Measurements from ENCODE around the gene CEP85. TPM values are rescaled to one million over a fixed set of nuclear protein-coding genes. Genes with fewer than 3 reads are reported as not detected.

CEP85 gene
- total and polyA plus RNA-seq, 9 of the 15 experiments (the other 6 are each of a cell fraction or from before 2014, with no cell fraction given) = 42.1 to 140 (median 92.6) TPM

DNA sequence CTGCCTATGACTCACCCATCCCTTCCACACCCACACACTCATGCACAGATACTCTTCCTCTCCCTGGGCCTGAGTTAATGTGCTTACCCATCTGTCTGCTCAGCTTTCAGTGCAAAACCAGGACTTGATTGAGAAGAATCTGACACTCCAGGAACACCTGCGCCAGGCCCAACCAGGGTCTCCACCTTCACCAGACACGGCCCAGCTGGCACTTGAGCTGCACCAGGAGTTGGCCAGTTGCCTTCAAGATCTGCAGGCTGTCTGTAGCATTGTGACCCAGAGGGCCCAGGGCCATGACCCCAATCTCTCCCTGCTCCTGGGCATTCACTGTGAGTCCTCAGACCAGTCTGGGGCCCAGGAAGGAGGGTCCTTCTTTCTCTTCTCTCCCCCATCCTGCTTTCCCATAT is 42.4 kb downstream of the CEP85 start (continued):
- TF ChIP-seq HDAC3 (IDR thresholded peaks at IDR 0.05; ENCODE audit: borderline replicate concordance, partially characterized antibody) = no peak
- TF ChIP-seq, protein P1, sequence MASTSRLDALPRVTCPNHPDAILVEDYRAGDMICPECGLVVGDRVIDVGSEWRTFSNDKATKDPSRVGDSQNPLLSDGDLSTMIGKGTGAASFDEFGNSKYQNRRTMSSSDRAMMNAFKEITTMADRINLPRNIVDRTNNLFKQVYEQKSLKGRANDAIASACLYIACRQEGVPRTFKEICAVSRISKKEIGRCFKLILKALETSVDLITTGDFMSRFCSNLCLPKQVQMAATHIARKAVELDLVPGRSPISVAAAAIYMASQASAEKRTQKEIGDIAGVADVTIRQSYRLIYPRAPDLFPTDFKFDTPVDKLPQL (IDR thresholded peaks at IDR 0.05; ENCODE audit: extremely low read depth, insufficient read length) = no peak
- TF ChIP-seq SAP30 (IDR thresholded peaks at IDR 0.05; ENCODE audit: borderline replicate concordance, insufficient read depth, low read depth, low read length, poor library complexity, severe bottlenecking) = no peak
- TF ChIP-seq, protein P2, sequence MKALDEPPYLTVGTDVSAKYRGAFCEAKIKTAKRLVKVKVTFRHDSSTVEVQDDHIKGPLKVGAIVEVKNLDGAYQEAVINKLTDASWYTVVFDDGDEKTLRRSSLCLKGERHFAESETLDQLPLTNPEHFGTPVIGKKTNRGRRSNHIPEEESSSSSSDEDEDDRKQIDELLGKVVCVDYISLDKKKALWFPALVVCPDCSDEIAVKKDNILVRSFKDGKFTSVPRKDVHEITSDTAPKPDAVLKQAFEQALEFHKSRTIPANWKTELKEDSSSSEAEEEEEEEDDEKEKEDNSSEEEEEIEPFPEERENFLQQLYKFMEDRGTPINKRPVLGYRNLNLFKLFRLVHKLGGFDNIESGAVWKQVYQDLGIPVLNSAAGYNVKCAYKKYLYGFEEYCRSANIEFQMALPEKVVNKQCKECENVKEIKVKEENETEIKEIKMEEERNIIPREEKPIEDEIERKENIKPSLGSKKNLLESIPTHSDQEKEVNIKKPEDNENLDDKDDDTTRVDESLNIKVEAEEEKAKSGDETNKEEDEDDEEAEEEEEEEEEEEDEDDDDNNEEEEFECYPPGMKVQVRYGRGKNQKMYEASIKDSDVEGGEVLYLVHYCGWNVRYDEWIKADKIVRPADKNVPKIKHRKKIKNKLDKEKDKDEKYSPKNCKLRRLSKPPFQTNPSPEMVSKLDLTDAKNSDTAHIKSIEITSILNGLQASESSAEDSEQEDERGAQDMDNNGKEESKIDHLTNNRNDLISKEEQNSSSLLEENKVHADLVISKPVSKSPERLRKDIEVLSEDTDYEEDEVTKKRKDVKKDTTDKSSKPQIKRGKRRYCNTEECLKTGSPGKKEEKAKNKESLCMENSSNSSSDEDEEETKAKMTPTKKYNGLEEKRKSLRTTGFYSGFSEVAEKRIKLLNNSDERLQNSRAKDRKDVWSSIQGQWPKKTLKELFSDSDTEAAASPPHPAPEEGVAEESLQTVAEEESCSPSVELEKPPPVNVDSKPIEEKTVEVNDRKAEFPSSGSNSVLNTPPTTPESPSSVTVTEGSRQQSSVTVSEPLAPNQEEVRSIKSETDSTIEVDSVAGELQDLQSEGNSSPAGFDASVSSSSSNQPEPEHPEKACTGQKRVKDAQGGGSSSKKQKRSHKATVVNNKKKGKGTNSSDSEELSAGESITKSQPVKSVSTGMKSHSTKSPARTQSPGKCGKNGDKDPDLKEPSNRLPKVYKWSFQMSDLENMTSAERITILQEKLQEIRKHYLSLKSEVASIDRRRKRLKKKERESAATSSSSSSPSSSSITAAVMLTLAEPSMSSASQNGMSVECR (CRISPR knock-in tag; IDR thresholded peaks at IDR 0.05) = no peak
- TF ChIP-seq NCOA6 (IDR thresholded peaks at IDR 0.05) = no peak
- TF ChIP-seq ZNF316 (IDR thresholded peaks at IDR 0.05) = no peak
- no peak for TF ChIP-seq RBBP5 (IDR thresholded peaks at IDR 0.05; ENCODE audit: borderline replicate concordance, insufficient read depth, low read length, poor library complexity, severe bottlenecking)
- 0 out of 2 replicates have a peak, but pooled peaks have one; percentile 12 for TF ChIP-seq ZNF263 (CRISPR knock-in tag; IDR thresholded peaks at IDR 0.05; ENCODE audit: borderline replicate concordance)
- peak; percentile 42; the same call in 1 of the 2 replicates for TF ChIP-seq SPI1 (IDR thresholded peaks at IDR 0.05; ENCODE audit: borderline replicate concordance, low read depth, low read length)
- no peak for TF ChIP-seq NCOA1 (IDR thresholded peaks at IDR 0.05; ENCODE audit: low read depth)
- no peak for TF ChIP-seq RFX1 (IDR thresholded peaks at IDR 0.05)
- TF ChIP-seq SMAD1 (IDR thresholded peaks at IDR 0.05; ENCODE audit: low read depth, low read length, partially characterized antibody) = no peak
- no peak for TF ChIP-seq TEAD4 (IDR thresholded peaks at IDR 0.05; ENCODE audit: low read length)
- no peak for TF ChIP-seq TEAD4 (CRISPR knock-in tag; IDR thresholded peaks at IDR 0.05; ENCODE audit: borderline replicate concordance)
- no peak for TF ChIP-seq KDM2B (CRISPR knock-in tag; IDR thresholded peaks at IDR 0.05)
- peak; percentile 7; the same call in 1 of the 2 replicates for TF ChIP-seq FOSL1 (tag; conservative IDR thresholded peaks at IDR 0.05)
- TF ChIP-seq MAFG (tag; conservative IDR thresholded peaks at IDR 0.05) = no peak
- TF ChIP-seq CBX5 (IDR thresholded peaks at IDR 0.05; ENCODE audit: borderline replicate concordance, low read depth) = no peak
- TF ChIP-seq TAF9B (IDR thresholded peaks at IDR 0.05; ENCODE audit: partially characterized antibody) = no peak
- TF ChIP-seq PTTG1 (tag; IDR thresholded peaks at IDR 0.05; ENCODE audit: low read depth) = no peak
- TF ChIP-seq, protein P3, sequence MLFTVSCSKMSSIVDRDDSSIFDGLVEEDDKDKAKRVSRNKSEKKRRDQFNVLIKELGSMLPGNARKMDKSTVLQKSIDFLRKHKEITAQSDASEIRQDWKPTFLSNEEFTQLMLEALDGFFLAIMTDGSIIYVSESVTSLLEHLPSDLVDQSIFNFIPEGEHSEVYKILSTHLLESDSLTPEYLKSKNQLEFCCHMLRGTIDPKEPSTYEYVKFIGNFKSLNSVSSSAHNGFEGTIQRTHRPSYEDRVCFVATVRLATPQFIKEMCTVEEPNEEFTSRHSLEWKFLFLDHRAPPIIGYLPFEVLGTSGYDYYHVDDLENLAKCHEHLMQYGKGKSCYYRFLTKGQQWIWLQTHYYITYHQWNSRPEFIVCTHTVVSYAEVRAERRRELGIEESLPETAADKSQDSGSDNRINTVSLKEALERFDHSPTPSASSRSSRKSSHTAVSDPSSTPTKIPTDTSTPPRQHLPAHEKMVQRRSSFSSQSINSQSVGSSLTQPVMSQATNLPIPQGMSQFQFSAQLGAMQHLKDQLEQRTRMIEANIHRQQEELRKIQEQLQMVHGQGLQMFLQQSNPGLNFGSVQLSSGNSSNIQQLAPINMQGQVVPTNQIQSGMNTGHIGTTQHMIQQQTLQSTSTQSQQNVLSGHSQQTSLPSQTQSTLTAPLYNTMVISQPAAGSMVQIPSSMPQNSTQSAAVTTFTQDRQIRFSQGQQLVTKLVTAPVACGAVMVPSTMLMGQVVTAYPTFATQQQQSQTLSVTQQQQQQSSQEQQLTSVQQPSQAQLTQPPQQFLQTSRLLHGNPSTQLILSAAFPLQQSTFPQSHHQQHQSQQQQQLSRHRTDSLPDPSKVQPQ (CRISPR knock-in tag; IDR thresholded peaks at IDR 0.05; ENCODE audit: borderline replicate concordance) = no peak

All from K562 (cell line).